ENCODE data around the gene CEP192. TPM values are rescaled to one million over a fixed set of nuclear protein-coding genes. Genes with fewer than 3 reads are reported as not detected.
"Not testable (repeated sequence)": the region's sequence is repeated elsewhere in the genome, so short reads cannot be mapped to it uniquely, and the experiment has no call there.

Gene CEP192
- total RNA-seq, 4 donors from 2014 or later: 6.8 to 8.3 (median 7.3) TPM

- no peaks in the 10 kb centered on the region for H3K27me3 ChIP-seq
- no peak for ATAC-seq
- peaks cover 0 to 45% of the 10 kb centered on the region in 2 donors for H3K36me3 ChIP-seq
These were observed 17.5 kb upstream of the CEP192 start for GRCh38 chr18:12973562-12974213.

DNA sequence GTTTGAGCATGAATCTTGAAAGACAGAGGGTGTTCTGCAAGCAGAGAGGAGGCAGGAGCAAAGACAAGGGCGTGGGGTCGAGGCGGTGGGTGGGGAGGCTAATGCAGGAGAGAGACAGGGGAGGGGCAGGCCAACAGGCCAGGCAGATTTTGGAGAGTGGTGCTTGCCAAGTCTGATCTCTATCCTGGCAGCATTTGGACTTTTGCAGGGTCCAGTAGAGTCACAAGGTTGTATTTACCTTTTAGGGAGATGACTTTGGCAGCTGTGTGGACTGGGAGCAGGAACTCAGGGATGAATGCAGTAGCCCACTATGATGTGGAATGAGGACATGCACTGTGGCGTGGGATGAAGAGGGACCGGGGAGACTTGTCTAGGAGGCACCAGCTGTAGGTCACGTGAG lies 15.7 kb upstream of the CEP192 start:
- Histone ChIP-seq H3K36me3 (peaks cover 0 to 47% of the 10 kb centered on the region in 2 donors), H3K4me3 (no peak overlapping the region), H3K27me3 (no peaks in the 10 kb centered on the region), H3K27ac (no peak overlapping the region), H3K9me3 (no peaks in the 10 kb centered on the region), H3K4me1 (no peaks in the 10 kb centered on the region)
- DNase-seq (no peak), ATAC-seq (no peak)
- TF ChIP-seq, protein P1, sequence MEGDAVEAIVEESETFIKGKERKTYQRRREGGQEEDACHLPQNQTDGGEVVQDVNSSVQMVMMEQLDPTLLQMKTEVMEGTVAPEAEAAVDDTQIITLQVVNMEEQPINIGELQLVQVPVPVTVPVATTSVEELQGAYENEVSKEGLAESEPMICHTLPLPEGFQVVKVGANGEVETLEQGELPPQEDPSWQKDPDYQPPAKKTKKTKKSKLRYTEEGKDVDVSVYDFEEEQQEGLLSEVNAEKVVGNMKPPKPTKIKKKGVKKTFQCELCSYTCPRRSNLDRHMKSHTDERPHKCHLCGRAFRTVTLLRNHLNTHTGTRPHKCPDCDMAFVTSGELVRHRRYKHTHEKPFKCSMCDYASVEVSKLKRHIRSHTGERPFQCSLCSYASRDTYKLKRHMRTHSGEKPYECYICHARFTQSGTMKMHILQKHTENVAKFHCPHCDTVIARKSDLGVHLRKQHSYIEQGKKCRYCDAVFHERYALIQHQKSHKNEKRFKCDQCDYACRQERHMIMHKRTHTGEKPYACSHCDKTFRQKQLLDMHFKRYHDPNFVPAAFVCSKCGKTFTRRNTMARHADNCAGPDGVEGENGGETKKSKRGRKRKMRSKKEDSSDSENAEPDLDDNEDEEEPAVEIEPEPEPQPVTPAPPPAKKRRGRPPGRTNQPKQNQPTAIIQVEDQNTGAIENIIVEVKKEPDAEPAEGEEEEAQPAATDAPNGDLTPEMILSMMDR (IDR thresholded peaks at IDR 0.05 in 4 of 5, conservative IDR thresholded peaks at IDR 0.05 in 1 of 5): no peak
- no peak for TF ChIP-seq POLR2A (IDR thresholded peaks at IDR 0.05)
- intact Hi-C loops (cut with DNase I; ENCODE audit: low total_unique reads): no loop called here
- in situ Hi-C loops (cut with MboI; ENCODE audit: low sequenced_read_pairs in 4 of 4): no loop called here

More at GRCh38 chr18:12973562-12974213, 17.5 kb upstream of the CEP192 start:
- no peak for DNase-seq
- Histone ChIP-seq H3K4me3 (no peak overlapping the region), H3K27ac (no peak overlapping the region), H3K9me3 (no peaks in the 10 kb centered on the region), H3K4me1 (no peaks in the 10 kb centered on the region)
- in situ Hi-C loops (cut with MboI; ENCODE audit: low sequenced_read_pairs in 4 of 4): loop anchor here in 1 of 4 donors (25.0 kb wide), 1 partner anchor 764 kb away; the partner anchor contains the start of genes FAM210A and RNMT
- intact Hi-C loops (cut with DNase I; ENCODE audit: low total_unique reads): no loop called here
- TF ChIP-seq, protein P1 (IDR thresholded peaks at IDR 0.05 in 4 of 5, conservative IDR thresholded peaks at IDR 0.05 in 1 of 5): no peak
- TF ChIP-seq POLR2A (IDR thresholded peaks at IDR 0.05): no peak

DNA sequence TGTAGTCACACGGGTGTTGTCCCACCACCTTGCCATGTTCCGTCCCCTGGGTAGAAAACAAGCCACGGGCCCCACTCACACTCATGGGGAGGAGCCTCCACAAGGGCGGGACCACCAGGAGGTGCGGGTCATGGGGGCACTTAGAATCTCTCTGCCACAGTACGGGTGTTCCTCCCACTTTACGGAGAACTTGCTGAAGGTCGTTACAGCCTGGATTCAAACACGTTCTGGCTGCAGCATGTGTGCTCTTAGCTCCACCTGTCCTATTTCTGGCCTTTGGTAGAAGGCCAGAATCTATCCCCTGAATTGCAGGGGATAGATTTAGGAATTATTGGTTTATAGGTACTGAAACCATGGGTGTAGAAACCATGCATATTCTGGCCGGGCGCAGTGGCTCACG lies 14.9 kb upstream of the CEP192 start:
- DNase-seq (no peak), ATAC-seq (no peak)
- Histone ChIP-seq H3K9me3 (no peaks in the 10 kb centered on the region), H3K4me1 (no peaks in the 10 kb centered on the region), H3K27me3 (no peaks in the 10 kb centered on the region), H3K4me3 (no peak overlapping the region), H3K36me3 (peaks cover 0 to 43% of the 10 kb centered on the region in 2 donors), H3K27ac (no peak overlapping the region)
- in situ Hi-C loops (cut with MboI; ENCODE audit: low sequenced_read_pairs in 4 of 4) (no loop called here), intact Hi-C loops (cut with DNase I; ENCODE audit: low total_unique reads) (no loop called here)
- TF ChIP-seq, protein P1 (IDR thresholded peaks at IDR 0.05 in 4 of 5, conservative IDR thresholded peaks at IDR 0.05 in 1 of 5): no peak
- TF ChIP-seq POLR2A (IDR thresholded peaks at IDR 0.05): no peak

- ATAC-seq; H3K27me3 ChIP-seq; H3K4me3 ChIP-seq; H3K9me3 ChIP-seq; intact Hi-C loops (cut with DNase I; ENCODE audit: low total_unique reads); H3K4me1 ChIP-seq; DNase-seq; in situ Hi-C loops (cut with MboI; ENCODE audit: low sequenced_read_pairs in 4 of 4); H3K27ac ChIP-seq: not testable (repeated sequence)
- peaks cover 0 to 41% of the 10 kb centered on the region in 2 donors for H3K36me3 ChIP-seq
These were observed 11.1 kb upstream of the CEP192 start for GRCh38 chr18:12980065-12980464.

DNA sequence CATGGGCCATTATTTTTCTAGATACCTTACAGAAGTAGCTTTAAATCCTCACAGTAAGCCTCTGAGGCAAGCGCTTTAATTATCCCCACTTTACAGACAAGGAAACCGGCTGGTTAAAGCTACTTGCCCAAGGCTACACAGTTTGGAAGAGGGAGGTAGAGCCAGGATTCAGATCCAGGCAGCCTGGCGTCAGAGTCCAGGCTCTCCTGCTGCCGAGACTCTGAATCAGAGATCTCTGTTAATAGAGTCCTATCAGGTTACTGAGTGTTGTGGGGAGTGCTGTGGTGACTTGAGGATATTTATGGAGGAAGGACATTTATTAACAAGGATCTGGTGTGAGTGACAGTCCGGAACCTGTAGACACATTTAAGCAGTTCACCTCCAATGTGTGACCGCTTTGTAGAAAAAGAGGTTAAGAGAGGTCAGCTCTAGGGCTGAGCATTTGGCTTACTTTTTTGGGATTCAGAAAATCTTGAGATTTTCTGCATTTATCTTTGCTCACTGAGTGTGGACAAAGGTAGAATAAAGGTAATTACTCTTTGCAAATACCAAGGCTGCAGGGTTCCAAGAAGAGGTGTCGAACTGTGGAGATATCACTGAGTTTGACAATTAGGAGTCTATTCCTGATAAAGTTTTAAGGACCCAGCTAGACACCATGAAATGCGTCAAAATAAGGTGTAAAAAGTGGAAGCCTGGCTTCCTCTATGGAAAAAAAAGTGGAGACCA lies 1.6 kb upstream of the CEP192 start:
- intact Hi-C loops (cut with DNase I; ENCODE audit: low total_unique reads): loop anchor here (2.0 to 5.0 kb wide), 3 partner anchors 233 to 737 kb away; partner anchors contain the start of genes AFG3L2, FAM210A and RNMT
- DNase-seq: peak; percentile 3 to 29
- H3K27me3 ChIP-seq: no peaks in the 10 kb centered on the region
- in situ Hi-C loops (cut with MboI; ENCODE audit: low sequenced_read_pairs in 4 of 4): no loop called here
- TF ChIP-seq, protein P1 (IDR thresholded peaks at IDR 0.05 in 4 of 5, conservative IDR thresholded peaks at IDR 0.05 in 1 of 5): no peak
- TF ChIP-seq POLR2A (IDR thresholded peaks at IDR 0.05): no peak
- peak overlapping the region; percentile 45 to 92 (median 72) for H3K27ac ChIP-seq
- peaks cover 0 to 7% of the 10 kb centered on the region in 2 donors for H3K36me3 ChIP-seq
- H3K4me1 ChIP-seq: peaks cover 33 to 42% of the 10 kb centered on the region in 2 donors
- H3K9me3 ChIP-seq: no peaks in the 10 kb centered on the region
- H3K4me3 ChIP-seq: no peak overlapping the region
- peak; percentile 26 to 42 for ATAC-seq

All from gastrocnemius medialis (tissue), 4 donors.